ENCODE results near the gene ADIG.

ADIG gene

DNA sequence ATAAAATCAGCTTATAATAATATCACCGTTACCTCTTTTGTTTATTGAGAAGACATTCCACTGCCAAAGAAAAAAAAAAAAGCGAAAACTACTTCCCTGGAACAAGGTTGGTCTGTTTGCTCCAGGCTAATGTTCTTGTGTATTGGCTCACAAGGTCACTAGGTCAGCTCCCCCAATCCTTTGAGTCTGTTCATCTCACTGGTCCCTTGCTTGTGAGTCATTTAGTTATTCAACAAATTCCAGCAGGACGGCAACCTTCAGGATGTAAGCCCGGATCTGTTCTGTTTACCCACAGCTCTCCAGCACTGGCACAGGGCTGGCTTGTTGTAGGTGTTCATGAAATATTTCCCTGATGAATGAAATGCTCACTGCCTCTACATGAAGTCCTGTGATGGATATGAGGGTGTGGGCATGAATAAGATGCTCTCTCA lies 23.9 kb downstream of the ADIG start:
- no peak for DNase-seq

GRCh38 chr20:38607351-38607750 lies 26.4 kb downstream of the ADIG start:
- DNase-seq: no peak

GRCh38 chr20:38608188-38608587 lies 27.2 kb downstream of the ADIG start:
- no peak for DNase-seq

GRCh38 chr20:38609815-38610214 lies 28.8 kb downstream of the ADIG start:
- DNase-seq: no peak

- no peak for DNase-seq
Observed at GRCh38 chr20:38610521-38610920, 29.5 kb downstream of the ADIG start.

- DNase-seq: no peak
Observed at GRCh38 chr20:38612751-38613515, 31.9 kb downstream of the ADIG start.

- DNase-seq: no peak
Observed at GRCh38 chr20:38615283-38615682, 34.3 kb downstream of the ADIG start.

DNA sequence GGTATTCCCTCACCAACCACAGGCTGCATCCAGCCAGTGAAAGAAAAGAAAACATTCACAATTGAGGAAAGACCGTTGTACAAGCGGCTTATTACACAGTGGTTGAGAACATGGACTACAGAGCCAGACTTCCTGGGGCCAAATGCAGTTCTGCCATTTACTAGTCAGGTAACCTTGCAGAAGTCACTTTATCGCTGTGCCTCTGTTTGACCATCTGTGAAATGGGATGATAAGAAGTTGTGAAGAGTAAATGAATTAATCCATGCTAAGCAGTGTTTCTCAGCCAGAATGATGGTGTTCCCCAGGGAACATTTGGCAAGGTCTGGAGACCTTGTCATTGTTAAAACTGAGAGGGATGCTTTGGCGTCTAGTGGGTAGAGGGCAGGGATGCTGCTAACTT lies 35.5 kb downstream of the ADIG start:
- DNase-seq: no peak

DNA sequence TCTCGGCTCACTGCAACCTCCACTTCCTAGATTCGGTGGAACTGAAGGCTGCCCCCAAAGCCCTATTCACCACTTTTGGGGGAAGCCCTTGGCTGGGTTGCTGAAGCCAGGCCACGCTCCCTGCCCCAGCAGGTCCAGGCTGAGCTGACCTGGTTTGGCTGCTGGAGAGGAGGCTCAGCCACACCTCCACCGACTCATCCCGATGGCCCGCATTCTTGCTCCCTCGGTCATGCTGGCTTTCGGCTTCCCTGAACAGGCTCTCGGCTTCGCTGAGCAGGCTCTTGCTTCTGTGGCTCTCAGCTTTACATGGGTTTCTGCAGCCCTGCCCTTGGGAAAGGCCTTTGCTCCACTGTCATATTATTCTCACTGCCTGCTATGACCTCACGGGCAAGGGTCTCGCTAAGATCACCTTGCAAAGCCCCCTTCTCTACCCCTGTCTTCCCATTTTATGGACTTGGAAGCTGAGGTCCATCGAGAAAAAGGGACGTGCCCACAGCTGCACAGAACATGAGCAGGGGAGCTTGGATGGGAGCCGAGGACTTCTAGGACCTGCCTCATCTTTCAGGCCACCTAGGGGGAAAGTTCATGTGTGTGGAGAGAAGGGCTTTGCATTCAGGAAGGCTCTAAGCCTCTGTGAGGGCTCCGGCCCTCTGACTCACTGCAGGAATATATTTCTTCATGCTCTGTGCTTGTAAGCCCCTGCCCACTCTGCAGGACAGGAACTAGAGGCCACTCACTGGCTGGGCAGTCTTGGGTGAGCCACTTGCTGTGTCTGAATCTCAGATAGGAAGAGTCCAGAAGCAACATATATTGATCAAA lies 36.2 kb downstream of the ADIG start:
- no peak for DNase-seq

DNA sequence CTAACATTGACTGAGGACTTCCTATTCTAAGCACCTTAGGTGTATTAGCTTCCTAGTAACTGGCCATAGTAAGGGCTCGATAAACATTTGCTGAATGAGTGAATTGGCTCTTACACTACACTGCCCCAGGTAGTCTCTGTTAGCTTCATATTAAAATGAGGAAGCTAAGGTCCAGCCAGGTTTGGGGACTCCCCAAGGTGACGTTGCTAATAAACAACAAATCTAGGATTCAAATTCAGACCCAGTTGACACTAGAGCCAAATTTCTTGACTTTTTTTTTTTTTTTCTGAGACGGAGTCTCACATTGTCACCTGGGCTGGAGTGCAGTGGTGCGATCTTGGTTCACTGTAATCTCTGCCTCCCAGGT lies 36.8 kb downstream of the ADIG start:
- DNase-seq: no peak

- no peak for DNase-seq
Observed at GRCh38 chr20:38620441-38620840, 39.4 kb downstream of the ADIG start.

DNA sequence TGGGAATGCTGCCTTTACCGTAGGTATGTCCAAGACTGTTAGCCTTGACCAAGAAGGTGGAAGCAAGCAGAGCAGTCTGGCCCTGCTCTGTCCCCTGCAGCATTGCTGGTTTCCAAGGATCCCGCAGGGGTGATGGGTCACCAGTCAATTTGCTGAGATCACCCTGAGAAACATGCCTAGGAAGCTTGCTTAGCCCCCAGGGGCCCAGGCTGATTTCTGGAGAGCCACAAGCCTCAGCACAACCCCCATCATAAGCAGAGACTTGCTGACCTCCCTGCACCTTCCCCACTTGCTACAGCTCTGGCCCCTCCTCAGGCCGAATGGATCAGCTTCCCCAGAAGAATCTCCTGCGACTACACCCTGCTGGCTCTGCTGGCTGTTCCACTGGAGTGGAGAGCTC lies 42.1 kb downstream of the ADIG start:
- no peak for DNase-seq

- no peak for DNase-seq
Observed at GRCh38 chr20:38624084-38624483, 43.1 kb downstream of the ADIG start.

DNA sequence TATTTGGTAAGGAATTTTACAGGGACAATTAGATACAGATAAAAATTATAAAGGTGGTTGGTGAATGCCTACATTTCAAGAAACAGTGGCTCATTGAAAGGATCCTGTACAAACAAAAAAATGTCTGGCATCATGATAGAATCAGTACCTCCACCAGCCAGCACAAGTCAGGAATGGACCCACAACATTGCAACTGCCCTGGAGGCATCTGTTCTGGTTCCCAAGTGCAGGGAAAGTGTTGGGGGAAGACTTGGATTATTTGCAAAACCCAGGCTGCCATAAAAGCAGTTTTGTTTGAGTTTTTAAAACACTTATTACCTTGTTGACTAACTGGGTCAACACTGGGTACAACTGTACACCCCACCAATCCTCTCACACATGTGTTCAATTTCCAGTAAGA lies 44.9 kb downstream of the ADIG start:
- DNase-seq: no peak

- DNase-seq: no peak
Observed at GRCh38 chr20:38626921-38627659, 46.1 kb downstream of the ADIG start.

GRCh38 chr20:38628580-38629470 lies 47.8 kb downstream of the ADIG start:
- DNase-seq: no peak

GRCh38 chr20:38629979-38630378 lies 49.0 kb downstream of the ADIG start:
- no peak for DNase-seq

DNA sequence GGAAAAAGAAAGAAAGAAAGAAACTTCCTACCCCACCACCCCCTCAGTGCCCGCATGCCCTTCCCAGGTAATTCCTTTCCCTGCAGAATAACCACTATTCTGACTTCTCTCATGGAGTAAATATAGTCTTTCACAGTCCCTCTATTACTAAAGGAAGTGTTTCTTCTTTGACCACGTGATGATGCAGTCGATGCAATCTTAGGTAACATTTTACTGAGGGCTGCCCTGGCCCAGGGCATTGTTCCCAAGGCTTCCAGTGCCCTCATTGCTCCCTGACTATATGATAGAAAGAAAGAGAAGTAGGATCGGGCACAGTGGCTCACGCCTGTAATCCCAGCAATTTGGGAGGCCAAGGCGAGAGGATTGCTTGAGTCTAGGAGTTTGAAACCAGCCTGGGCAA lies 49.7 kb downstream of the ADIG start:
- no peak for DNase-seq

- no peak for DNase-seq
Observed at GRCh38 chr20:38631155-38632022, 50.4 kb downstream of the ADIG start.

- DNase-seq: no peak
Observed at GRCh38 chr20:38633577-38634093, 52.6 kb downstream of the ADIG start.

- no peak for DNase-seq
Observed at GRCh38 chr20:38635721-38636288, 54.8 kb downstream of the ADIG start.
